GM21528 (cell line): ENCODE data around the gene CETN2.
A peak's percentile ranks its signal among the peaks of the same experiment; 100 is the strongest.
"Not testable (repeated sequence)": the region's sequence is repeated elsewhere in the genome, so short reads cannot be mapped to it uniquely, and the experiment has no call there.

Experiments used
- ATAC-seq: cut with Tn5 transposase; IDR thresholded peaks from one replicate; pipeline ENCODE4 v1.9.1; 2021; ENCODE audit warnings: mild to moderate bottlenecking, moderate library complexity; ENCODE audit not compliant: unreplicated experiment, low FRiP score

CETN2 gene

GRCh38 chrX:152830312-152831305 lies at the start of gene CETN2, which contains the start of gene NSDHL:
CETN2 (minus strand) TSS chrX:152830757; CDS start chrX:152830710, 47 bp downstream.
NSDHL (plus strand) TSS chrX:152831063; CDS start chrX:152846325, 15,262 bp downstream.
- peak; percentile 99 for ATAC-seq

DNA sequence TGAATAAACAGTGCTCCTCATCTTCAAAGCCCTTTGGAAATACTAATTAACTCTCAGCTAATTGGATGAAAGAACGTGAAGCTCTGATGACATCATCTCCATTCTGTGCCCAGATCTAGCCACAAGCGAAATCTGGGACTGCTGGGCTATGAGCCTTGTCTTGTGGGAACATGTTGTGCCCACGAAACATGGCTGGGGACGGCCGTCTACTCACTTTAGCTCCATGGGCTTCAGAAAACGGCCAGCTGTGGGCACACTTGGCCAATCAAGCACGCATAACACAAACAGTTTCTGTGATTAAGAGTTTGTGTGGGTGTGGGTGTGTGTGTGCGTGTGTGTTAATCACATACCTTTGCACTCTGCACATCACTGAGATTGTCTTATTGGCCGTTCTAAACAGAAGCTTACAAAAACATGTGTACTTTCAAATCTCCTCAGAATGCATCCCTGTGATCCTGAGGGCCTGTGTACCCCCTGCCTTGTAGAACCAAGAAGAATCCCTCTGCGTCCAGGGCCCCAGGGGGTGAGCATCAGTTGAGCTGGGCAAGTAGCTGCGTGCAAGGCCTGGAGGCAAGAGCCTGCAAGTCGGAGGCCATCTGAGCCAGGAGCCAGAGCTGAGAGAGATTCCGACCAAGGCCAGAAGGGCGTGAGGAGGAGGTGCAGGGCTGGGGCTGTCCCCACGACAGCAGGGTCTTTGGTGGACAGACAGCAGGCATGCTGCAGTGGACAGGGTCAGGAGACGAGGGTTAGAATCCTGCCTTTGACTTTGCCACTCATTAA lies 48.6 kb upstream of the CETN2 start:
- ATAC-seq, result no peak

DNA sequence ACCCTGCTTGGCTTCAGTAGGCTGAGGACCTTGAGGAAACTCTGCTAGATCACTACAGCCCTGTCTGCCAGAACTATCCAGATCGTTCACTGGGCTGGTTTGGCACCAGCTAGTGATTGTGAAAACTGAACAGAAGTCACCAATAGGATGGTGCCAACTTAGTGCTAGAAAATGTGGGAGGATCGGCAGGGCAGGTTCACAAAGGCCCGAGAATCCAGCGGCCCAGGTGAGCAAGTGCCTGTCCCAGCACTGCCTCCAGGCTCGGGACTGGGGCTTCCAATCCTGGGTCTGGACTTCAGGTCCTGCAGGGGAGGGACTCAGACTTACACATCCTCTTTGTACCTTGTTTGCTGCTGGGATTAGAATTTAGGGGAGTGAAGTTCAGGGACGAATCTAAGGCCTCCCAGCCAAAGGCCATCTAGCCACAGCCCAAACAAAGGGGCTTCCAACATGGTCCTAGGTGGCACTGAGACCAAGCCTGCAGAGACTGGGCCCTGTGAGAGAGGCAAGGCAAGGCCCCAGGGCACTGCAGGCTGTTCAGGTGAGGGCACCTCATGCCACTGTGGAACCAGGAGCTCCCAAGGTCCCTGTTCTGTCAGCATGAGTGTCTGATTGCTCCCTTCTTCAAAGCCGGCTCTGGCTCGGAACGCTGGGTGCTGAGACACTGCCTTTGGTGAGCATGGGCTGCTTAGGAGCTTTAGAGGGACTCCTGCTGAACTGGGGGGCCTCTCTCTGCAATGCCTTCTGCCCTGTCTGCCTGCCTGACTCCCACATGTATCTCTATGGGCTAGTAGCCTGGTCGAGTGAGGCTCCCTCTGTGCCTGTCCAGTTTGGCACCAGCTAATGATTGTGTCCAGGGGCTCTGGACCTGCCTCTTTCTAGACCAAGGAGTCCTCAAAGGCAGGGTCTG lies 46.6 kb upstream of the CETN2 start:
- no peak for ATAC-seq

- ATAC-seq, result no peak
These were observed 42.8 kb upstream of the CETN2 start for GRCh38 chrX:152873361-152873760.

GRCh38 chrX:152872522-152872921 lies 42.0 kb upstream of the CETN2 start:
- no peak for ATAC-seq

DNA sequence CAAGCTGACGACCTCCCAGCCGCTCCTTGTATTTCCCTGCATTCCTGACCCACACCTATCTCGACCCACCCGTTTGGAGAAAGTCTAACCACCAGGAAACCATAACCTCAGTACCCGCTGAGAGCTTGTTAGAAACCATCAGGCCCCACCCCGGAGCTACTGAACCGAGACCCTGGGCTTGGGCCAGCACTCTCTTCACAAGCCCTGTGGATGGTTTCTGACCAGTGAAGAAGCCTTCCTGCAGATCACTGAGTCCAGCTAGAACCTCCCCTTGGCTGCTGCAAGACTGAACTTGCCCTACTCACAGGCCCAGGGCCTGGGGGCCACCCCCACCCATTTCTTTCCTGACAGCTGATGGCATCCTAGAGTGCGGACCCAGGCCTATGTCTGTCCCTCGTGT lies 40.7 kb upstream of the CETN2 start:
- no peak for ATAC-seq

DNA sequence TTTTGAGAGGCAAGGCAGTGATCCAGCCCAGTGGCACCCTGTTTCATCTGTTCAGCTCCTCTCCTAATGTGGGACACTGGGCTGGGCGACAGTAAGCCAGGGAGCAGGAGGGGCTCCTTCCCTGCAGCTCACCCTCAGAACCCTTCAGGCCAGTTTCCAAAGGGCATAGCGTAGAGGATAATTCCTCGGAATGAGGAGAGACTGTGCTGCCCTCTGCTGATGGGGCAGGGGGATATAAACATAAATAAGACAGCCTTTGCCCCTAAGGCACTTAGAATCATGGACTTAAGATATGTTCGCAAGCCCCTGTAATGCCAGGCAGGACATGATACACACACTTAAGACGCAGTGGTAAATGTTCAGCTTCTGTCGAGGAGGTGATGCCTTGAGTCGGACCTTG lies 39.4 kb upstream of the CETN2 start:
- ATAC-seq, result no peak

DNA sequence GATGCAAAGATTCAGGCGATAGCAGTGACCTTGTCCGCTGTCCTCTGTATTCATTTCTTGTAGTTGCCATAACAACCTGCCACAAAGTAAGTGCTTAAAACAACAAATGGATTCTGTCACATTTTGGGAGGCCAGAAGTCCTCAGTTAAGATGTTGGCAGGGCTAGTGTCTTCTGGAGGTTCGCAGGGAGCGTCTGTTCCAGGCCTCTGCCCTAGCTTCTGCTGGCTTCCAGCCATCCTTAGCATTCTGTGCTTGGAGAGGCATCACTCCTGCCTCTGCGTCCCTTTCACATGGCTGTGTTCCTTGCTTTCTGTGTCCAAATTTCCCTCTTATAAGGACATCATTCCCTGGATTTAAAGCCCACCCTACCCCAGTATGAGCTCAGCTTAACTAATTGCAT lies 35.8 kb upstream of the CETN2 start:
- ATAC-seq, result no peak

DNA sequence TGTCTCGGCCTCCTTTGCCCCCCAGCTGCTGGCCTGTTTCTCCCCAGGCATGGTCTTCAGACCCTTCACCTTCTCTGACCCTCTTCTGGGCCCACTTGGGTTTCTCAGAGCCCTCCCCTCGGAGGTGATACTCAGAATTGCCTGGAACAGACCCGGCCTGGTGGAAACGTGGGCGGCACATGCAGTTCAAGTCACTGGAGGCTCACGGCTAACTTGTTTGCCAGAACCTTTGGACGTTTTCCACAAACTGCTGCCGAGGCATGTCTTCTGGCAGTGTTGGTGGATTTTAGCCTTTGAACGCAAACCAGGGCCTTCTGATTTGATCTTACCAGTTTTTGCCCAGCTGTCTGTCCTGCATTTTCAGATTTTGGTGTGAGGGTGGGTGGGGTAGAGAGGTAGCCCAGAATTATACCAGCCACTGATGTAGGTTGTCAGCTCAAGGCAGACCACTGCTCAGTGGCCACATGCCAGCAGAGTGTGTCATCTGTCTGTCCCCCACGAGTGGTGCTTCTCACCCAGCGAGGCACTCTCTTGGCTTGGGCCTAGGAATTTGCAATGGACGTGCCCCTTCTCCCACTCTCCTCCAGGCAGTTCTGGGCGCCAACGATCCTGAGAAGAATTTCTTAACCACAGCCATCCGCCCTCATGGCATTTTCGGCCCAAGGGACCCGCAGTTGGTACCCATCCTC lies 34.8 kb upstream of the CETN2 start:
- no peak for ATAC-seq

- ATAC-seq, result no peak
These were observed 31.3 kb upstream of the CETN2 start for GRCh38 chrX:152861826-152862225.

DNA sequence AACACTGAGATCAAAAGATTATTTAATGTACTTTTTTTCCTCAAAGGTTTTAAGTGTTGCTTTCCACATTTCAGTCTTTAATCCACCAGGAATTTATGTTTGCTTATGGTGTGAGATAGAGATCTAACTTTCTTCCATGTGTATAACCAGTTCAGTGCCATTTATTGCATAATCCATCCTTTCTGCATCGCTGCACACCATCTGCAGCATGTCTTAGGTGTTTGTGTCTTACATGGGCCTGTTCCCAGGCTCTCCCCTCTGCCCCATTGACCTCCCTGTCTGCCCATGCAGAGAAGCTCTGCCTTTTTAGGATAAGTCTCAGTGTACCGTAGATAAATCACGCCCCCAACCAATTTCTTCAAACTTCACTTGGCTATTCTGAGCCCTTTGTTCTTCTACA lies 30.6 kb upstream of the CETN2 start:
- no peak for ATAC-seq

GRCh38 chrX:152853986-152854385 lies 23.4 kb upstream of the CETN2 start:
- no peak for ATAC-seq

- ATAC-seq, result no peak
These were observed 19.9 kb upstream of the CETN2 start for GRCh38 chrX:152850465-152850864.

- ATAC-seq, result no peak
These were observed 16.7 kb upstream of the CETN2 start for GRCh38 chrX:152847281-152847680.

DNA sequence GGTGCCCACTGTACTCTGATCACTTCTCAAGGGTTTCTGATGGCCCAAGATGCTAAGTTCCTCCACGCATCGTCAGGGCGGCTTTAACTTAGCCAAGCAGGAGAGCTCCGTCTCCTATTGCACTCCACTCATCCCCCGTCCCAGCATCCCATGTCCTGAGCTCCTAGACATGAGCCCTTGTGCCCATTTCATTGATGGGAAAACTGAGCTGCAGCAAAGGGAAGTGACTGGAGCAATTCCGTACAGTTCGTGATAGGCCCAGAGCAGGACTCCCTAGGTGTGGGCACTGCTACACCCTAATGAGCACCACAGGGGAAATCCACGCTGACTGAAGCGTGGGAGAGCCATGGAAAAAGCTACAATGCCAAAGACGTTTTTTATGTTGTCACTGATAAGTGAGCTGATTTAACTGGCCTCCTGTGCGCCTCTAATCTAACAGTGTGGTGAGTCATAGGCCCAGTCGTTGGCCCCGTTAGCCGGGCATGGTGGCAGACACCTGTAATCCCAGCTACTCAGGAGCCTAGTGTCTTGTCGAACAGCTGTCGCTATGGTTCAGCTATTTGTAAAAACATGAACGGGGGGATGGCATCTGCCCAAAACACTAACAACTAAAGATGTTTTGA lies 15.2 kb upstream of the CETN2 start:
- ATAC-seq, result no peak

GRCh38 chrX:152844256-152844655 lies 13.7 kb upstream of the CETN2 start:
- ATAC-seq, result no peak

- ATAC-seq, result no peak
These were observed 13.3 kb upstream of the CETN2 start for GRCh38 chrX:152843852-152844251.

DNA sequence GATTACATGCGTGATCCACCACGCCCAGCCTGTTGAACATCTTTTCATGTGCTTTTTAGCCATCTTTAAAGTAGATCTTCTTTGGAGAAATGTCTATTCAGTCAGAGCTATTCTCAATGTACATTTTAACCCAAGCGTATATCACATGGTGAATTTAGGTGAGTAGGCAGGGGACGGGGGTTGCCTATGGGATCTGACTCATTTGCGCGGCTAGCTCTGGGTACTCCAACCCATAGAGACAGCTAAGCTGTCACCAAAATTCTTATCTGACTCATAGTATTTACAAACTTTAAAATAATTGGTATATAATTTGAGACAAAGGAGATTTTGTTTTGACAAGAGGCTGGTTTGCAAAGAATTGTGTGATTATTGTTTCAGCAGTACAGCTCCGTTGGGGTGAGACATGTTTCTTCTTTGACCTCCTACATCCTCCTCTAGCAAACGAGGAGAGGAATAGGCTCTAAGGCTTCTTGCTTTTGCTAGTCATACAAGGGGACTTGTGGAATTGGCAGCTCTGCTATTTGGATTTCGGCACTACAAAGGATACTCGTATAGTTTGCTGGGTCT lies 12.3 kb upstream of the CETN2 start:
- no peak for ATAC-seq

DNA sequence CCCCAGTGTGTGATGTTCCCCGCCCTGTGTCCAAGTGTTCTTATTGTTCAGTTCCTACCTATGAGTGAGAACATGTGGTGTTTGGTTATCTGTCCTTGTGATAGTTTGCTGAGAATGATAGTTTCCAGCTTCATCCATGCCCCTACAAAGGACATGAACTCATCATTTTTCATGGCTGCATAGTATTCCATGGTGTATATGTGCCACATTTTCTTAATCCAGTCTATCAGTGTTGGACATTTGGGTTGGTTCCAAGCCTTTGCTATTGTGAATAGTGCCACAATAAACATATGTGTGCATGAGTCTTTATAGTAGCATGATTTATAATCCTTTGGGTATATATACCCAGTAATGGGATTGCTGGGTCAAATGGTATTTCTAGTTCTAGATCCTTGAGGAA lies 4.9 kb upstream of the CETN2 start:
- not testable (repeated sequence) for ATAC-seq
